GM13977 (cell line): ENCODE results near the gene AKNA.

Experiments
- DNase-seq: peaks from one replicate; pipeline ENCODE4 v3.0.0; 2012; ENCODE audit warnings: low spot score
- CTCF ChIP-seq: IDR thresholded peaks from 2 replicates; pipeline ENCODE4 v1.5.1; 2012; ENCODE audit warnings: mild to moderate bottlenecking, control low read depth; ENCODE audit not compliant: insufficient read depth; ENCODE audit errors: extremely low read depth, missing control alignments
- in situ Hi-C: fragments of 300-500 bp; cut with MboI; formaldehyde crosslinking; loops from one replicate; pipeline ENCODE4 v1.12.0; 2022; ENCODE audit warnings: low sequenced_read_pairs, low pct_unique_long_range_greater_than_20kb, mixed read lengths, inconsistent platforms; ENCODE audit not compliant: unreplicated experiment

AKNA gene

GRCh38 chr9:114300153-114300845, 87.5 kb downstream of the AKNA start:
- DNase-seq = no peak
- TF ChIP-seq CTCF = no peak
- in situ Hi-C loops = no loop called here

- no peak for TF ChIP-seq CTCF
- in situ Hi-C loops = loop anchor here (25.0 kb wide), 1 partner anchor 187 kb away; no protein-coding TSS in a partner anchor
- no peak for DNase-seq
Measured at GRCh38 chr9:114299286-114300152, 88.3 kb downstream of the AKNA start.

GRCh38 chr9:114296338-114296737, 91.4 kb downstream of the AKNA start:
- no peak for DNase-seq
- in situ Hi-C loops = loop anchor here (25.0 kb wide), 1 partner anchor 184 kb away; no protein-coding TSS in a partner anchor
- no peak for TF ChIP-seq CTCF

- TF ChIP-seq CTCF = no peak
- DNase-seq = no peak
- in situ Hi-C loops = loop anchor here (25.0 kb wide), 1 partner anchor 182 kb away; no protein-coding TSS in a partner anchor
Measured at GRCh38 chr9:114294664-114295063, 93.1 kb downstream of the AKNA start.

- in situ Hi-C loops = loop anchor here (25.0 kb wide), 1 partner anchor 180 kb away; no protein-coding TSS in a partner anchor
Measured at GRCh38 chr9:114291886-114292590, 95.7 kb downstream of the AKNA start.

More at GRCh38 chr9:114291886-114292590, 95.7 kb downstream of the AKNA start:
- TF ChIP-seq CTCF = no peak
- DNase-seq = no peak
